ENCODE results near the gene MYLK2. TPM values are rescaled to one million over a fixed set of nuclear protein-coding genes. Genes with fewer than 3 reads are reported as not detected.

MYLK2 gene
- total RNA-seq, result under 0.01 and 0.19 TPM in 2 replicates

GRCh38 chr20:31819083-31819784, at the start of gene MYLK2:
MYLK2 (plus strand) TSS chr20:31819356; CDS start chr20:31819581, 225 bp downstream.

GRCh38 chr20:31845300-31845863, 26.2 kb downstream of the MYLK2 start, which contains the start of gene FOXS1:
FOXS1 (minus strand) TSS chr20:31845604; CDS start chr20:31845542, 62 bp downstream.

GRCh38 chr20:31869942-31870725, 51.0 kb downstream of the MYLK2 start, which contains the start of the genes DUSP15 and TTLL9:
DUSP15 (minus strand) TSS chr20:31870527; CDS start chr20:31870337, 190 bp downstream.
TTLL9 (plus strand) TSS chr20:31870634; CDS start chr20:31871127, 493 bp downstream.

Other genes starting within 250 kb of the MYLK2 start
- 84.8 and 458 TPM in 2 replicates for gene ID1, start 214.1 kb upstream of the MYLK2 start, total RNA-seq
- gene COX4I2, start 181.4 kb upstream of the MYLK2 start, total RNA-seq, result 0.28 TPM in 1 of 2 replicates, not detected in the other
- 83.4 and 88.5 TPM in 2 replicates for gene BCL2L1, start 96.5 kb upstream of the MYLK2 start, total RNA-seq
- gene TPX2, start 80.1 kb upstream of the MYLK2 start, total RNA-seq, result 17.5 and 86.1 TPM in 2 replicates
- 6.5 and 9.3 TPM in 2 replicates for gene FOXS1, start 26.2 kb downstream of the MYLK2 start, total RNA-seq
- 0.56 TPM in 1 of 2 replicates, not detected in the other for gene DUSP15, start 51.2 kb downstream of the MYLK2 start, total RNA-seq
- gene TTLL9, start 51.3 kb downstream of the MYLK2 start, total RNA-seq, result 0.28 TPM in 1 of 2 replicates, not detected in the other
- gene PDRG1, start 132.7 kb downstream of the MYLK2 start, total RNA-seq, result 3.7 and 8.4 TPM in 2 replicates
- gene XKR7, start 148.8 kb downstream of the MYLK2 start, total RNA-seq, result under 0.01 TPM in 1 of 2 replicates, not detected in the other
- under 0.01 TPM in 1 of 2 replicates, not detected in the other for gene CCM2L, start 191.1 kb downstream of the MYLK2 start, total RNA-seq
- gene HCK, start 232.9 kb downstream of the MYLK2 start, total RNA-seq, result not detected in 2 replicates

Data from regular cardiac myocyte (primary cell).